Pancreas (tissue), 10 donors: ENCODE measurements around the gene DDX24. TPM values are rescaled to one million over a fixed set of nuclear protein-coding genes. Genes with fewer than 3 reads are reported as not detected.
A peak's percentile ranks its signal among the peaks of the same experiment; 100 is the strongest.

Source experiments
- ATAC-seq, 4 donors: fragments of 200-7000 bp; cut with Tn5 transposase; one replicate each; pipeline versions ENCODE4 v1.8.0 to v1.9.1; 2020; ENCODE audit warnings: mild to moderate bottlenecking in 4 of 4, moderate library complexity in 4 of 4
- DNase-seq, 6 donors: peaks; one replicate each; pipeline ENCODE4 v3.0.0-alpha.2; 2020
- FAIRE-seq: peaks from 2 replicates; lab custom pipeline; 2012; peaks lifted over from hg19 to GRCh38; lab: Jason Lieb, UNC
- H3K27ac ChIP-seq, 4 donors: fragments of 200-600 bp; sonication (generic); 1 replicate in 3 of 4; 2 replicates in 1 of 4; pipeline versions ENCODE4 v1.5.0 to v1.8.0; 2020
- H3K27me3 ChIP-seq, 4 donors: fragments of 200-600 bp; one replicate each; pipeline ENCODE4 v1.8.0; 2021
- H3K36me3 ChIP-seq, 3 donors: fragments of 200-600 bp; sonication (generic) in 1 of 3; one replicate each; pipeline versions ENCODE4 v1.5.0 to v1.8.0; 2020 to 2021
- H3K4me1 ChIP-seq, 3 donors: fragments of 200-600 bp; one replicate each; pipeline ENCODE4 v1.8.0; 2021
- H3K4me3 ChIP-seq, 4 donors: fragments of 200-600 bp; sonication (generic) in 2 of 4; one replicate each; pipeline versions ENCODE4 v1.5.0 to v1.8.0; 2020 to 2021
- H3K9me3 ChIP-seq, 4 donors: fragments of 200-600 bp; one replicate each; pipeline ENCODE4 v1.8.0; 2021
- WGBS, 2 donors: extraction: QIAGEN DNeasy Blood & Tissue Kit; methylation state at CpG; one replicate each; pipeline ENCODE4 v1.1.7; 2013; 5-methylcytosine and 5-hydroxymethylcytosine counted together
- intact Hi-C, 3 donors: fragments of 100-400 bp; cut with DNase I; formaldehyde crosslinking; loops; one replicate each; pipeline versions ENCODE4 v1.11.1 to v1.14.2; 2022
- polyA plus RNA-seq, 2 donors: library from polyadenylated mRNA; stranded (reverse); fragments of 200-250 nt; gene quantifications; one replicate each; pipeline ENCODE4 v1.2.3, GENCODE V29; 2013
- total RNA-seq, 6 donors: library from RNA; stranded (reverse); fragmentation: NEBNext Ultra II Directional in 4 of 6; extraction: Animal tissue kit (Norgen Biotek cat#: 25700) in 4 of 6; gene quantifications; one replicate each; pipeline versions ENCODE4 v1.2.1 to v1.2.4, GENCODE V29; 2021 to 2023
- TF ChIP-seq, protein P1 (sequence below), 4 donors: fragments of 200-600 bp; sonication (generic) in 3 of 4; IDR thresholded peaks; one replicate each; pipeline versions ENCODE4 v1.5.0 to v1.8.0; 2021; ENCODE audit warnings: antibody characterized with exemption in 4 of 4
- donor health status: healthy with polysubstance abuse.
- donor health status: DM: no; HTN: no; CAD: no; lungs with moderate emphysema.
- donor health status: DM: no; HTN: no; CAD: no.
- donor health status: control.
- donor health status: control.
- donor health status: Bipolar disorder and iron deficiency.
- donor health status: DM: yes; HTN: yes; CAD: no.
- donor health status: DM: no; HTN: no; CAD: no.
- donor health status: DM: no; HTN: no; CAD: no.
- donor health status: DM: yes; HTN: yes; CAD: no.

DDX24 gene
- total and polyA plus RNA-seq, 8 donors, result 55.9 to 111 (median 68.1) TPM

DNA sequence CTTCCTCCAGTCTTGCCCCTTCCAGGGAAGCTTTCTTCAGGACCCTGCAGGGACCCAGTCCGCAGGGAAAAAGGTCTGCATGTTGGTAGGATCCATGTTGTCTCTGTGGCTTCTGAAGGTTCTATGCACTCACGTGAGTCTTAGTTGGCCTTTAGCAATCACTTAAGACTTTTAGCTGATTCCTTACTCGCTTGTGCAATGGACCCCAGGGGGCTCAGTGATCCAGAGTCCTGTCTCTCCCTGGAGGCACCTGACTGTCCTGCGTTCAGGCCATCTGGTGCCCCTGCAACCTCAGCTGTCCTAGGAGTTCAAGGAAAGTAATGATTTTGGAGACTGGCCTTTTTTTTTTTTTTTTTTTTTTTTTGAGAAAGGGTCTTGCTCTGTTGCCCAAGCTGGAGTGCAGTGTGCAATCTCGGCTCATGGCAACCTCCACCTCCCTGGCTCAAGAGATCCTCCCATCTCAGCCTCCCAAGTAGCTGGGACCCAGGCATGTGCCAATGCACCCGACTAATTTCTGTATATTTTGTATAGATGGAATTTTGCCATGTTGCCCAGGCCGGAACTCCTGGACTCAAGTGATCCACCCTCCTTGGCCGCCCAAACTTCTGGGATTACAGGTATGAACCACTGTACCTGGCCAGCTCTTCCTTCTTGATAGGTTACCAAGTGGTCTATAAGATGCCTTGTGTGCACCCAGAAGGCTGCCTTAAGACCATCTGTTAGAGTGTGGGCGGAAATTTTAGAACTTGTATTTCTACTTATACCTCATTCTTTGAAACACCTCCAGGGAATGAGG lies 43.8 kb upstream of the DDX24 start:
- Histone ChIP-seq H3K4me3 (no peak overlapping the region), H3K9me3 (no peaks in the 10 kb centered on the region), H3K36me3 (no peaks in the 10 kb centered on the region), H3K27me3 (no peaks in the 10 kb centered on the region), H3K27ac (no peak overlapping the region), H3K4me1 (no peaks in the 10 kb centered on the region)
- FAIRE-seq (no peak), ATAC-seq (no peak), DNase-seq (peak in 2 of 6 donors; percentile 5 to 10)
- WGBS, 2 donors, result 81 to 82% methylated on average over 9 of the region's 9 CpGs
- intact Hi-C loops, result no loop called here
- TF ChIP-seq, protein P1, sequence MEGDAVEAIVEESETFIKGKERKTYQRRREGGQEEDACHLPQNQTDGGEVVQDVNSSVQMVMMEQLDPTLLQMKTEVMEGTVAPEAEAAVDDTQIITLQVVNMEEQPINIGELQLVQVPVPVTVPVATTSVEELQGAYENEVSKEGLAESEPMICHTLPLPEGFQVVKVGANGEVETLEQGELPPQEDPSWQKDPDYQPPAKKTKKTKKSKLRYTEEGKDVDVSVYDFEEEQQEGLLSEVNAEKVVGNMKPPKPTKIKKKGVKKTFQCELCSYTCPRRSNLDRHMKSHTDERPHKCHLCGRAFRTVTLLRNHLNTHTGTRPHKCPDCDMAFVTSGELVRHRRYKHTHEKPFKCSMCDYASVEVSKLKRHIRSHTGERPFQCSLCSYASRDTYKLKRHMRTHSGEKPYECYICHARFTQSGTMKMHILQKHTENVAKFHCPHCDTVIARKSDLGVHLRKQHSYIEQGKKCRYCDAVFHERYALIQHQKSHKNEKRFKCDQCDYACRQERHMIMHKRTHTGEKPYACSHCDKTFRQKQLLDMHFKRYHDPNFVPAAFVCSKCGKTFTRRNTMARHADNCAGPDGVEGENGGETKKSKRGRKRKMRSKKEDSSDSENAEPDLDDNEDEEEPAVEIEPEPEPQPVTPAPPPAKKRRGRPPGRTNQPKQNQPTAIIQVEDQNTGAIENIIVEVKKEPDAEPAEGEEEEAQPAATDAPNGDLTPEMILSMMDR (IDR thresholded peaks at IDR 0.05), result no peak

DNA sequence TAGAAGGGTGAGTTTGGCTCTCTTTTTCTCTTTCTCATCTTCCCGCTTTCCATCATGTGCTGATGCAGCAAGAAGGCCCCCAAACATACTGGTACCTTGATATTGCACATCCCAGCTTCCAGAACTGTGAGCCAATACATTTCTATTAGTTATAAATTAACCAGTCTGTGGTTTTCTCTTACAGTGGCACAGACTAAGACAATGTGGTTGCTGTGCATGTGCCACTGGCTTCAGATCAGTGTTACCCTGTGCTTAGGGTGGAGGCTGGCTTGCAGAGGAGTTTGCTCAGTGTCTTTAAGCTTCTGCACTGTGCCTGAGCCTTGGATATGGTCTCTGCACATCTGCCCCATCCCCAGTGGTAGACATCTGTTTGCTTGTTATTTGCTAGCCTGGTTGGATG lies 42.9 kb upstream of the DDX24 start:
- no peaks in the 10 kb centered on the region for H3K36me3 ChIP-seq
- intact Hi-C loops, result no loop called here
- WGBS, 2 donors, result 81 to 88% methylated on average over 1 of the region's 1 CpG
- DNase-seq (no peak), FAIRE-seq (no peak), ATAC-seq (peak in 1 of 4 donors; percentile 61)
- no peak overlapping the region for H3K4me3 ChIP-seq
- no peak overlapping the region for H3K27ac ChIP-seq
- no peaks in the 10 kb centered on the region for H3K4me1 ChIP-seq
- H3K27me3 ChIP-seq, result no peaks in the 10 kb centered on the region
- TF ChIP-seq, protein P1 (IDR thresholded peaks at IDR 0.05), result no peak
- no peaks in the 10 kb centered on the region for H3K9me3 ChIP-seq

DNA sequence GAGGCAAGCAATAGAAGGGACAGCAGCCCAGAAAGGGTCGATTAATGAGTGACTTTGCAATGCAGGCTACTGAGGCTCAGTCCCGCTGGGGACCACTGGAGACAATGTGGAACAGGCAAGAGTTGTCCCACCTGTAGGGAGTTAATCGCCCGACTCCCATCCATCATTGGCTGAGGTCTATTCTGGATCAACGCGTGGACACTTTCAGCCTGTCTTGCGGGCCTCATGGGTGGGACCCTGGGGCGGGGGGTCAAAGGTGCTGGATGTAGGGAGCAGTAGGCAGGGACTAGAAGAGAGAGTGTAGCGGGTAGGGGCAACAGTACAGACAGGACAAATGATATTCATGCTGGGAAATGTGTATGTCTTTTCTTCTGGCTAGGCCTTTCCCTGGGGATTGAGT lies 42.3 kb upstream of the DDX24 start:
- no peaks in the 10 kb centered on the region for H3K36me3 ChIP-seq
- peak in 2 of 6 donors; percentile 5 to 25 for DNase-seq
- no peak for FAIRE-seq
- H3K27ac ChIP-seq, result no peak overlapping the region
- intact Hi-C loops, result no loop called here
- H3K27me3 ChIP-seq, result no peaks in the 10 kb centered on the region
- ATAC-seq, result no peak
- H3K4me3 ChIP-seq, result no peak overlapping the region
- 82 to 89% methylated on average over 9 of the region's 9 CpGs for WGBS, 2 donors
- H3K4me1 ChIP-seq, result no peaks in the 10 kb centered on the region
- TF ChIP-seq, protein P1 (IDR thresholded peaks at IDR 0.05), result no peak
- H3K9me3 ChIP-seq, result no peaks in the 10 kb centered on the region

DNA sequence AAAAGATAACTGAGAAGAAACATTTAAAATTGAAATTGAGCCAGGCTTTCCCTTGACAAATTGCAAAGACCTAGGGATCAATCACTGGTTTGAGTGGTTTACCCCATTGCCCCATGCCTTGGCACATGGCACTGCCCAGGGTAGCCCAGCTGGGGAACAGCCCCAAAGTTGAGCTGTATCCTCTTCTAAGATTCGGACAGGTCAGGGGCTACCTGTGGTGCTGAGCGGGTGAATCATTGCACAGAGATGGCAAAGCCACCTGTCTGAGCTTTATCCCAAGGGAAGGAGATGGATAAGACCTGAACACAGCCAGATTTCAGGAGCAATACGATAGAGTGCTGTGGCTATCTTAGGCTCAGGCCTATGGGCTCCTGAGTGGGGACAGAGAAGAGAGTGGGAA lies 41.4 kb upstream of the DDX24 start:
- intact Hi-C loops, result no loop called here
- no peak overlapping the region for H3K4me3 ChIP-seq
- H3K27ac ChIP-seq, result no peak overlapping the region
- H3K36me3 ChIP-seq, result no peaks in the 10 kb centered on the region
- no peaks in the 10 kb centered on the region for H3K4me1 ChIP-seq
- DNase-seq, result peak in 1 of 6 donors; percentile 20
- 65 to 86% methylated on average over 3 of the region's 3 CpGs for WGBS, 2 donors
- no peak for ATAC-seq
- no peak for FAIRE-seq
- TF ChIP-seq, protein P1 (IDR thresholded peaks at IDR 0.05), result no peak
- no peaks in the 10 kb centered on the region for H3K27me3 ChIP-seq
- no peaks in the 10 kb centered on the region for H3K9me3 ChIP-seq

DNA sequence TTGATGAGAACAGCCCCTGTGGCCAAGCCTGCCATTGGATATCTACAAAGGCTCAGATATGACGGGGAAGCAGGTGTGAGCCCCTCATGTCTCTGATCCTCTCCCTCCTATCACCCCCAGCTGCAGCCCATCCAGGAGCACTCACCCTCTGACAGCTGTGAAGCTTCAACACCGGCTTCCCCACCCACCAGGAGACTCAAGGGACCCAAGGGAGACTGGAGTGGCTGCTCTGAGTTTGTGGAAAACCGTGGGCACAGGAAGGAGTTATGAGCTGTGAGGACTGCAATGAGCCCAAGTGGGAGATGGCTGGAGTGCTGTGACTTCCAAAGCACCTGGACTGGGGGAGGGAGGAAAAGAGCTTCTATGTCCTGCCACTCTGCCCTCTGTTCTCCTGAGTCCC lies 40.5 kb upstream of the DDX24 start:
- no peaks in the 10 kb centered on the region for H3K4me1 ChIP-seq

More for the DNA sequence above, 40.5 kb upstream of the DDX24 start:
- 59 to 67% methylated on average over 3 of the region's 3 CpGs for WGBS, 2 donors
- Histone ChIP-seq H3K36me3 (no peaks in the 10 kb centered on the region), H3K4me3 (no peak overlapping the region), H3K27ac (no peak overlapping the region), H3K9me3 (no peaks in the 10 kb centered on the region), H3K27me3 (no peaks in the 10 kb centered on the region)
- no peak for FAIRE-seq
- ATAC-seq, result no peak
- TF ChIP-seq, protein P1 (IDR thresholded peaks at IDR 0.05), result no peak
- peak in 1 of 6 donors; percentile 31 for DNase-seq
- intact Hi-C loops, result no loop called here
